Endometrial microvascular endothelial cells (primary cell): ENCODE measurements around the gene ZNF273. TPM values are rescaled to one million over a fixed set of nuclear protein-coding genes. Genes with fewer than 3 reads are reported as not detected.
"Not testable (repeated sequence)": the region's sequence is repeated elsewhere in the genome, so short reads cannot be mapped to it uniquely, and the experiment has no call there.

ENCODE experiments used
- in situ Hi-C: cut with HindIII; loops from 2 replicates; pipeline ENCODE4 v1.10.0; 2017; ENCODE audit warnings: low sequenced_read_pairs, low pct_unique_long_range_greater_than_20kb; ENCODE audit errors: inconsistent ontology term
- total RNA-seq: library from RNA; depleted of rRNA; stranded (reverse); fragments of >200 nt; gene quantifications from one replicate; pipeline ENCODE4 v1.2.3, GENCODE V29; 2015; ENCODE audit errors: inconsistent ontology term

ZNF273 gene
- total RNA-seq, 1 donor from 2014 or later = 2.7 TPM

- in situ Hi-C loops = not testable (repeated sequence)
These were observed 25.4 kb downstream of the ZNF273 start for GRCh38 chr7:64928252-64929187.

- in situ Hi-C loops = no loop called here
These were observed 31.4 kb downstream of the ZNF273 start for GRCh38 chr7:64934478-64934877.

- in situ Hi-C loops = no loop called here
These were observed 35.5 kb downstream of the ZNF273 start for GRCh38 chr7:64938540-64938939.

- in situ Hi-C loops = not testable (repeated sequence)
These were observed 36.9 kb downstream of the ZNF273 start for GRCh38 chr7:64940021-64940420.

GRCh38 chr7:64944667-64945502 is 41.8 kb downstream of the ZNF273 start:
- in situ Hi-C loops = not testable (repeated sequence)

- in situ Hi-C loops = no loop called here
These were observed 42.6 kb downstream of the ZNF273 start for GRCh38 chr7:64945503-64946175.

- in situ Hi-C loops = no loop called here
These were observed 43.7 kb downstream of the ZNF273 start for GRCh38 chr7:64946772-64947171.

GRCh38 chr7:64947252-64948000 is 44.4 kb downstream of the ZNF273 start:
- in situ Hi-C loops = no loop called here

GRCh38 chr7:64948774-64949173 is 45.7 kb downstream of the ZNF273 start:
- in situ Hi-C loops = not testable (repeated sequence)

GRCh38 chr7:64950673-64951072 is 47.6 kb downstream of the ZNF273 start:
- in situ Hi-C loops = not testable (repeated sequence)

GRCh38 chr7:64951250-64951848 is 48.3 kb downstream of the ZNF273 start:
- in situ Hi-C loops = no loop called here

- in situ Hi-C loops = no loop called here
These were observed 56.1 kb downstream of the ZNF273 start for GRCh38 chr7:64959072-64959747.

- in situ Hi-C loops = no loop called here
These were observed 62.5 kb downstream of the ZNF273 start for GRCh38 chr7:64965594-64965993.

- in situ Hi-C loops = no loop called here
These were observed 75.6 kb downstream of the ZNF273 start for GRCh38 chr7:64978497-64979203.
